ENCODE measurements around the gene GLS.

DNA sequence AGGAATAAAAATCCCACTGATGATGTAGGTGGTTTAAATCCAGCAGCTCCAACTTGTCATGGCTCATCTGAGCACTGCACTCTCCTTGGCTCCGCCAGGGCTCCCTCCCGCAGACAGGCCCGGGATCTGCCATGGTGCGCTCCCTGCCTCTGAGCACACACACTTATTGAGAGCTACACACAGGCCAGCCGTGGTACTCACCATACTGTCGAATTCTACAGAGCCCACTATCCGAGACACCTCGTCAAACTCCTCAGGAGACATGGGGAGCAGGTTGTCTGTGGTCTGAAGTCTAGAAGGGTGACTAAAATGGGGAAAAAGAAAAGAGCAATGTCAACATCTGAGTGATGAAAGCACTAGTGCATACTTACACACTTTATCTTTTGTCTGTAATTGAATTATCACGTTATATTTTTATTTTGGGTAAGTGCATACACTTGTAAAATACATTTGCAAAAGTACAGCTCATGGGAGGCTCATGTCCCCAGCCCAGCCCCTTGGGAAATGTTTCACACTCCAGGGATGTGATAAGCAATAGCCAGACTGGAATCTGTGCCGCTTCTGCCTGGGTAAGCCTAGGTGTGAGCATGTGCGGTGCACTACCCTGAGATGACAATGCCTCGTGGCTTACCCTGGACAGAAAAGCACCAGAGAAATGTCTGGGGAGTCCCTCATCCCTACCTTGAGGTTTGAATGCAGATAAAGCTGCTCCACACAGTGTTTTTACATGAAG is 94.2 kb downstream of the GLS start:
- TF ChIP-seq, protein P1, sequence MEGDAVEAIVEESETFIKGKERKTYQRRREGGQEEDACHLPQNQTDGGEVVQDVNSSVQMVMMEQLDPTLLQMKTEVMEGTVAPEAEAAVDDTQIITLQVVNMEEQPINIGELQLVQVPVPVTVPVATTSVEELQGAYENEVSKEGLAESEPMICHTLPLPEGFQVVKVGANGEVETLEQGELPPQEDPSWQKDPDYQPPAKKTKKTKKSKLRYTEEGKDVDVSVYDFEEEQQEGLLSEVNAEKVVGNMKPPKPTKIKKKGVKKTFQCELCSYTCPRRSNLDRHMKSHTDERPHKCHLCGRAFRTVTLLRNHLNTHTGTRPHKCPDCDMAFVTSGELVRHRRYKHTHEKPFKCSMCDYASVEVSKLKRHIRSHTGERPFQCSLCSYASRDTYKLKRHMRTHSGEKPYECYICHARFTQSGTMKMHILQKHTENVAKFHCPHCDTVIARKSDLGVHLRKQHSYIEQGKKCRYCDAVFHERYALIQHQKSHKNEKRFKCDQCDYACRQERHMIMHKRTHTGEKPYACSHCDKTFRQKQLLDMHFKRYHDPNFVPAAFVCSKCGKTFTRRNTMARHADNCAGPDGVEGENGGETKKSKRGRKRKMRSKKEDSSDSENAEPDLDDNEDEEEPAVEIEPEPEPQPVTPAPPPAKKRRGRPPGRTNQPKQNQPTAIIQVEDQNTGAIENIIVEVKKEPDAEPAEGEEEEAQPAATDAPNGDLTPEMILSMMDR (IDR thresholded peaks at IDR 0.05 in 4 of 5, conservative IDR thresholded peaks at IDR 0.05 in 1 of 5), result no peak
- no peak for TF ChIP-seq POLR2A (IDR thresholded peaks at IDR 0.05)

Data from gastrocnemius medialis (tissue), 4 donors.